PC-9 (cell line): ENCODE data around the gene FAM167B.

ENCODE experiments used
- CTCF ChIP-seq: fragments of 200-600 bp; sonication (generic); conservative IDR thresholded peaks from 2 replicates; pipeline ENCODE4 v1.6.1; 2017; ENCODE audit warnings: mixed run types, antibody characterized with exemption, mild to moderate bottlenecking, moderate library complexity
- EZH2 ChIP-seq: fragments of 200-600 bp; sonication (generic); IDR thresholded peaks from 2 replicates; pipeline ENCODE4 v1.8.0; 2017; ENCODE audit warnings: antibody characterized with exemption, low read depth

- TF ChIP-seq CTCF (no peak), EZH2 (no peak)
These were observed 5.8 kb upstream of the FAM167B start for GRCh38 chr1:32241001-32241763.
